ENCODE results near the gene SNX19.

Gene SNX19

DNA sequence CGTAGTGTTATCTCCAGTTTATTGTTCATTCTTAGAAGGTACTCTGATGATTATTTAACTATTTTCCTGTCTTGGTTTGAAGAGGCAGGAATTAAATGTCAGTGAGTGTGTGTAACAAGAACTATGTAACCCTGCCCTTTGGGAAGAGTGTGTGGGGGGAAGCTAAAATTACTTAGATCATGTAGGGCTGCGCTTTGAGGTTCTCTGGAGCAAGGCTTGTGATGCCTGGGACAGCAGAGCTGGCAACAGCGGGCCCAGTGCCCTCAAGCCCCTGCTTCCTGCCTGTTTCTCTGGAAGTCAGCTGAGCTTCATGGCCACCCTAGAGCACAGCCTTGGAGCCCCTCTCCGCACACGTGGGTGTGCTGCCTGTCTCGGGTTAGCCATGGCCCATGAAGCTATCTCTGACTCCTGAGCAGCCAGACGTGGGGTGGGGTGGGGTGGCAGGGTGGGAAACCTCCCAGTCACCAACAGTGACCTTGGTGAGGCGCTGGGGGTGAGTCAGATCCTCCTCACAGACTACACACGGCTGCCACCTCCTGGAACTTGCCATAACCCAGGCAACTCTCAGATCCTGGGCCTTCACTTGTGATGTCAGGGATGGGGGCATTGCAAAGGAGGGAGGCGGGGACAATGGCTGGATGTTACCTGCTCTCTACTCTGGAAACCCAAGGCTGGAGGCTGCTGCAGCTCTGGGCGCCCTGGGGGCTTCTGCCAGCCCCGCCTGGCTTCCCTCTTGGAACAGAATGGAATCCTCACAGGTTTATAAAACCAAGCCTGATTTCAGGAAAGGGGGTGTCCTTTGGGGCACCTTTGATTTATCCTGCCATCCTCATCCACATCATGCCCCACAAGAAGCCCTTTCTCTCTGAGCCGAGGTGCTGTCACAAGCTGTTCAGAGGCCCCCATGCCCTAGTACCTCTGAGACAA, 88.6 kb downstream of the SNX19 start:
- H3K4me3 ChIP-seq (ENCODE audit: low read length): no peak overlapping the region
- no peak for DNase-seq (ENCODE audit: low read depth)
- TF ChIP-seq CTCF (conservative IDR thresholded peaks at IDR 0.05; ENCODE audit: low read depth, low read length): peak; percentile 76

- TF ChIP-seq CTCF (conservative IDR thresholded peaks at IDR 0.05; ENCODE audit: low read depth, low read length): no peak
- no peak overlapping the region for H3K4me3 ChIP-seq (ENCODE audit: low read length)
- no peak for DNase-seq (ENCODE audit: low read depth)
These were observed 89.7 kb downstream of the SNX19 start for GRCh38 chr11:130826572-130826971.

GRCh38 chr11:130825983-130826382, 90.3 kb downstream of the SNX19 start:
- no peak for DNase-seq (ENCODE audit: low read depth)
- no peak overlapping the region for H3K4me3 ChIP-seq (ENCODE audit: low read length)
- no peak for TF ChIP-seq CTCF (conservative IDR thresholded peaks at IDR 0.05; ENCODE audit: low read depth, low read length)

GRCh38 chr11:130825561-130825960, 90.7 kb downstream of the SNX19 start:
- no peak for TF ChIP-seq CTCF (conservative IDR thresholded peaks at IDR 0.05; ENCODE audit: low read depth, low read length)
- no peak overlapping the region for H3K4me3 ChIP-seq (ENCODE audit: low read length)
- DNase-seq (ENCODE audit: low read depth): no peak
